LNCaP clone FGC (cell line): ENCODE results near the gene CHRDL2.

Experiments used
- DNase-seq: peaks from one replicate; pipeline ENCODE4 v3.0.0-alpha.2; 2011; ENCODE audit warnings: low read depth
- H3K4me3 ChIP-seq: 2 replicates; pipeline ENCODE4 v1.5.1; 2011; ENCODE audit warnings: mild to moderate bottlenecking, low read depth, low read length, control low read depth
- CTCF ChIP-seq: IDR thresholded peaks from 2 replicates; pipeline ENCODE4 v1.5.1; 2012; ENCODE audit warnings: mild to moderate bottlenecking; ENCODE audit not compliant: control insufficient read depth, insufficient read depth; ENCODE audit errors: extremely low read depth

CHRDL2 gene

DNA sequence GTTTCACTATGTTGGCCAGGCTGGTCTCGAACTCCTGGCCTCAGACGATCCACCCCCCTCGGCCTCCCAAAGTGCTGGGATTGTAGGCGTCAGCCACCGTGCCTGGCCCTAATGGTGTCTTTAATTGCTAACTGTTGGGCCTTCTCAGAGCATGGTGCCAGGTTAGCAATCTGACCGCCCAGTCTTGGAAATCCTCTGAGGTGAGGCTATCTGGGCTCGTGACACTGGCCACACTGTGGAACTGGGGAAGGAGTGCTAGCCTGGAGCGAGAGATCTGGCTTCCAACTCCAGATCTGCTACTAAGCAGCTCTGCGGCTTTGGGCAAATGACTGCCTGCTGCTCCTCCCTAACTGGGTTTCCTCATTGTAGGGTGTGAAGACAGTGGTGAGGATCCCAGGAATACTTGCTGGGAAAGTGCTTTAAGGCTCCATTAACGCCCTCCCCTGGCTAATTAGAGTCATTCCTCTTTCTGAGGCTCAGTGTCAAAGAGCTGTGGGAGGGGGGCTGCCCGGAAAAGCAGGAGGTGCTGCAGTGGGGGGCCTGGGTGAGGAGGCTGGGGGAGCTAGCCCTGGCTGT lies 35.4 kb downstream of the CHRDL2 start:
- no peak overlapping the region for H3K4me3 ChIP-seq
- TF ChIP-seq CTCF: no peak
- DNase-seq: no peak

DNA sequence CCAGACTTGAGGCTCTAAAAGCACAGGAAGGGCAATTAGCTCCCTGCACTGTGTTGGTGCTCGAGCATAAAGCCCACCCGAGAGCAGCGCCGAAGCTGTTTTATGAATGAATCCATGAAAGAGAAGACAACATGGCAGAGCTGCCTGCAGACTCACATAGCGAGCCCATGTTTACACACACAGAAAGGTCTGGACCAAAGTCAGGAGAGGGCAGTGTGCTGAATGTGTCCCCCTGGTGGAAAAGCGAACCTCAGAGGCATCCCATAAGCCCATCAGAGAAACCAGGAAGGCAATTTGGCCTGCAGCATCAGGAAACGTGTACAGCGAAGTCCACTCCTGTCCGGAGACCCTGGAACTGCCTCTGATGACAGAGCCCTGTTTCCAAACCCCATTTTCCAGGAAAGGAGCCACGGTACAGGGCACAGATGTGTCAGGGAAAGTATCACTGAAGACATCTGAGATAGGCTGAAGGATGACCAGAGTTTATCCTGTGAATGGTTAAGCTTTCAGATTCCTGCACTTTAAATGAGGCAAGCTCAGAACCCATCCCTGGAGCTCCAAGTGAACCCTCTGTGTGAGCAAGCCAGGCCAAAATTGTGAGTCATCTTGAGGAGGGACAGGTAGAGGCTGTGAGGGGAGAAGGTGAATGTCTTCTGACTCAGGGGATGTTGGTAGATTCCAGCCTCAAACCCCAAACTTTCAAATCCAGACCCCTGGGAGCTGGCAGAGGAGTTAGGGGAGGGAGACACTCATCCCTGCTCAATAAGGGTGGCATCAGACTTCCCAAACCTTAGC lies 36.9 kb downstream of the CHRDL2 start:
- TF ChIP-seq CTCF: peak; percentile 28
- H3K4me3 ChIP-seq: no peak overlapping the region
- no peak for DNase-seq

DNA sequence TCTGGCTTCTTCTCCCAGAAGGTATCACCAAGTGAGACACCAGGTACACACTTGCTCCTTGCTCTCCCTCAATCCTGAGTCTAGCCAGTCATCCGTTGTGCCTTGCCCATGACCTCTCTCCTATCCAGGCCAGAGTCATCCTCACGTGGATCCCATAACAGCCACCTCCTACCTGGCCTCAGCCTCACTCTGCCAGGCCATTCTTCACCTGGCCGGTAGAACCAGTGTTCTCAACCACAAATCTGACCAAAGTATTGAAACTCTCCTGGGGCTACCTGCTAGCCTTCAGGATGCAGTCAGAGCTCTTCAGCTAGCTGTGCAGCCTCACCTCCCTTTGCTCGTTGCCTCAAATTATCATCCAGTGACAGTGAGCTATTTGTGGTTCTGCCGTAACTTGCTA lies 37.7 kb downstream of the CHRDL2 start:
- no peak for DNase-seq
- no peak for TF ChIP-seq CTCF
- no peak overlapping the region for H3K4me3 ChIP-seq

GRCh38 chr11:74691755-74692154 lies 39.5 kb downstream of the CHRDL2 start:
- no peak overlapping the region for H3K4me3 ChIP-seq
- no peak for DNase-seq
- TF ChIP-seq CTCF: no peak

- TF ChIP-seq CTCF: no peak
- H3K4me3 ChIP-seq: no peak overlapping the region
- no peak for DNase-seq
Observed at GRCh38 chr11:74689666-74690065, 41.6 kb downstream of the CHRDL2 start.

GRCh38 chr11:74687237-74688023 lies 43.8 kb downstream of the CHRDL2 start:
- no peak for TF ChIP-seq CTCF
- DNase-seq: no peak

More at GRCh38 chr11:74687237-74688023, 43.8 kb downstream of the CHRDL2 start:
- no peak overlapping the region for H3K4me3 ChIP-seq
